GM03348 (cell line): ENCODE data around the gene CELA2B.
"Not testable (repeated sequence)": the region's sequence is repeated elsewhere in the genome, so short reads cannot be mapped to it uniquely, and the experiment has no call there.

Source experiments
- DNase-seq: peaks from one replicate; pipeline ENCODE4 v3.0.0; 2012; ENCODE audit warnings: low spot score

Gene CELA2B

DNA sequence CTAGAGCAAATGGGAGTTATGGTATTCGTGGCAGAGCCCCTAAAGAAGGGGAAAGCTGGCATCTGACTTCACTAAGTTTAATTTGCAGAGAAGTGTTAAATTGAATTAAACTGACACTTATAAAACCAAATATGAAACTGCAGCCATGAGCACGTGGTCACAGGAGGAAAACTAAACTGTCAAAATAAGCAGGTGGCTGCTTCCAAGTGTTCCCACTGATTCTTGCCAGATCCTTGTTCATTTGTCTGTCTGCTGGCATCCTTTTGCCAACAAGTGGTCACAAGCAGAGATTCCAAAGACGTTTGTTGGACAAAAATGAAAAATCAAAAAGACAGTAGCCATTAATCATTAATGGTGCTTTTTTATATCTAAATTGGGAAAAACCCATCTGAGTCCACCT is 6.5 kb upstream of the CELA2B start:
- no peak for DNase-seq

DNA sequence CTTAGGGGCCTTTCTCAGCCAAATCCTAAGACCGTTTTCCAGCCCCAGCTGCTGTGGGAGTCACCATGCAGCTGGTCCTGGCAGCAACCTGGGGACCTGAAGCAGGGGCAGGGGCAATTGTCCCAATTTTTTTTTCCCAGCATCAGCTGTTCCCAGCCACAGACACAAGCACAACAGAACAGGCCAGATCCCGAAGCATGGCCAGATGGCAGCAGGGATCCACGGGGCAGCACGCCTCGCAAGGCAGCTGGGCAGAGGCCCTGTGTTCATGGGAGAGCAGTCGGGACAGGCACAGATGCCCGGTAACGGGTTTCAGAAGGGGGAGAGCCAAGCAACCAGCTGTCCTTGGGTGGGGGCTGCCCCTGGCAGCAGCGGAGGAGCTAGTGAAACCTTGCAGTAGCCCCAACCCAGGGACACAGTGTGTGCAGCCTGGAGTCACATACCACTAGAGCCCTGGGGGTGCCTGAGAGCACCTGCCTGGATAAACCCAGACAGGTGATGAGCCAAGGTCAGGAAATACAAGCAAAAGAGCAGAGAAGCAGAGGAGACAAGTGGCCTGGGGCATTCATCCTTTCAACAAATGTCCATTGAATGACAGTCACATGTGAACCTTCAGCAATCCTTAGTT is 6.0 kb upstream of the CELA2B start:
- not testable (repeated sequence) for DNase-seq

DNA sequence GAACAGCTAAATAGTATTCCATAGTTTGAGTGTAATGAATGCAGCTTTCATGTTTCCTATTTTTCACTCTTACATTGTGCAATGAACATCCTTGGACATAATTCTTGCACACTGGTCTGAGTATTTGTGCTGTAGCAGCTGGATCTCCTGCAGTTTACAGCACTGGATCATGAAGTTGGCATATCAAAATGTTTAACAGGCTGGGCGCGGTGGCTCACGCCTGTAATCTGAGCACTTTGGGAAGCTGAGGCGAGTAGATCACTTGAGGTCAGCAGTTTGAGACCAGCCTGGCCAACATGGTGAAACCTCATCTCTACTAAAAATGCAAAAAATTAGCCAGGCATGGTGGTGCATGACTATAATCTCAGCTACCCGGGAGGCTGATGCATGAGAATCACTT is 4.8 kb upstream of the CELA2B start:
- not testable (repeated sequence) for DNase-seq

DNA sequence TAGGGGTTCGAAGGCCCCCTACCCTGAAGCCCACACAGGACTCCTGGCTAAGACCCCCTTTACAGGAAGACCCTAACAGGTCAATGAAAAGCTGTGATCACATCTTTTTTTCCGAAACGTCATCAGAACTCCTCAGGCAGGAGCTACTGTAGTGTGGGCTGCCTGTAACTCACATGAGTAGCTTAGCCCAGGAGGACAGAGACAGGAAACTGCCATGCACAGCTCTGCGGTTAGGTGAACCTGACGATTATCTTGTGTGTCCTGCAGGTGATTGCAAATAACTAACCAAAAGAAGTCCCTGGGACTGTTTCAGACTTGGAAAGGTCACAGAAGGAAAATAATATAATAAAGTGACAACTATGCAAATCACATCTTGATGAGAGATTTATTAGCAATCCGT is 4.2 kb upstream of the CELA2B start:
- not testable (repeated sequence) for DNase-seq

DNA sequence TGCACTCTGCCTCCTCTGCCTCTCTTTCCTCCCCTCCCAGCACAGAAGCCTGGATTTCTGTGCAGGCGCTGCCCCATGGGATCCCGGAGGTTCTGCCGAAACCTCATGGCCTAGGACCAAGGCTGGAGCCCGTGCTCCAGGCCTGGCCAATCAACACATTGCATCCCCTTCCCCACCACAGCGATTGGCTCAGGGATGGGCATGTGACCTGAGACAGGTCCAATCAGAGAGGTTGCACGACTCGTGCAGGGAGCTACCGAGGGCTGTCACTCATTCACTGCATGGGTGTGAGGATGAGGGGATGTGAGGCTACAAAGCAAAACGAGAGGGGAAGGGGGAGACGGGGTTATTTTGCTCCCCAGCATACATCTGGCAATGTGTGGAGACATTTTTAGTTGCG is 3.3 kb upstream of the CELA2B start:
- DNase-seq = no peak

DNA sequence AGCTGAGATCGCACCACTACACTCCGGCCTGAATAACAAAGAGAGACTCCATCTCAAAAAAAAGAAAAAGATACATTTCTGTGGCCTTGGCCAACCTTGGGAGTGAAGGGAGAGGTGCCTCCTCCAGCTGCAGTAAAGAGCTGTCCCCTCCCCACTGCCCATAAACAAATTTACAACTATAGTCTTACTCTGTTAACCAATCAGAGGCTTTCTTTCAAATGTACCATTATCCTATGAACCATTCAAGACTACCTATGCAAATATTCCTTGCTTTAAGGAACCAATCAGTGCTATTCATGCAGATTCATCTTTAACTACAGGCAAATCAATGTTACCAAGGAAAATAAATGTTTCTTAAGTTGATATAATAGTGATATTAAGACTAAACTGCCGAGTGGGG is 1.0 kb downstream of the CELA2B start:
- no peak for DNase-seq

DNA sequence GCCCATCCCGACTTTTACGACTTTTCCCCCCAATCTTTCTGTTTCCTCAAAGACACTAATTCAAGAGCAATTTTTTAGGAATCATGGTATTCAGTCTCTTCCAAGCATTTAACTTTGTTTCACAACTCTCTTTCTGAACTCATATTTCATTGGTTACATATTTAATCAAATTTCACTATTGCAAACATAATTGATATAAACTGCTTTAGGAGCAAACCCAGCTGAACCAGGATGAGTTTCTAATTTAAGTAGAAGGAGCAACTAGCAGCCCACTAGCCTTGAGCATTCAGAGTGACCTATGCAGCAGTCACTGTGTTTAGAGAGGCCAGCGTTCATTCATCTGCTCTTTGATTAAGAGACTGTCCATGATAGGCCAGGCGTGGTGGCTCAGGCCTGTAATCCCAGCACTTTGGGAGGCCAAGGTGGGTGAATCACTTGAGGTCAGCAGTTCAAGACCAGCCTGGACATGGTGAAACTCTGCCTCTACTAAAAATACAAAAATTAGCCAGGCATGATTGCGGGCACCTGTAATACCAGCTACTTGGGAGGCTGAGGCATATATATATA is 1.8 kb downstream of the CELA2B start:
- no peak for DNase-seq

DNA sequence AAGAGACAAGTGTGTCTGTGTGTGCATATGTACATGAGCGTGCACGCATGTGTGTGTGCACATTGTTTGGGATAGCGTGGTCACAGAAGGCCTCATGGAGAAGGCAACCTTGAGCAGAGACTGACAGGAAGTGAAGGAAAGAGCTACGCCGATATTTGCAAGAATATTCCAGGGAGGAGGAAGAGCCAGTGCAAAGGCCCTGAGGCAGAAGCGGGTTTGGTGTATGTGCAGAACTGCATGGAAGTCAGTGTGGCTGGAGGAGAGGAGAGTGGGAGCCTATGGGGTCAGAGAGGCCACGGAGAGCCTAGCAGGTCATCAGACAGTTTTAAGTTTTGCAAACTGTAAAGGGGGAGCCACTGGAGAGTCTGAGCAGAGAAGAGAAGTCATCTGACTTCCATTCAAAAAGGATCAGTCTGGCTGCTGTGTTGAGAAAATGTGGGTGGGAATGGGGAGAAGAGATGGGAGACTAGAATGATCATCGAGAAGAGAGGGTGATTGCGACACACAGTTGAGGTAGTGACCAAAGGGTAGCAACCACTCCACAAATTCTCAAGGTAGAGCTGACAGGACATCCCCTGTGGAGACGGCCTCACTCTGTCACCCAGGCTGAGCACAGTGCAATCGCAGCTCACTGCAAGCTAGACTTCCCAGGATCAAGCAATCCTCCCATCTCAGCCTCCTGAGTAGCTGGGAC is 3.9 kb downstream of the CELA2B start:
- no peak for DNase-seq

DNA sequence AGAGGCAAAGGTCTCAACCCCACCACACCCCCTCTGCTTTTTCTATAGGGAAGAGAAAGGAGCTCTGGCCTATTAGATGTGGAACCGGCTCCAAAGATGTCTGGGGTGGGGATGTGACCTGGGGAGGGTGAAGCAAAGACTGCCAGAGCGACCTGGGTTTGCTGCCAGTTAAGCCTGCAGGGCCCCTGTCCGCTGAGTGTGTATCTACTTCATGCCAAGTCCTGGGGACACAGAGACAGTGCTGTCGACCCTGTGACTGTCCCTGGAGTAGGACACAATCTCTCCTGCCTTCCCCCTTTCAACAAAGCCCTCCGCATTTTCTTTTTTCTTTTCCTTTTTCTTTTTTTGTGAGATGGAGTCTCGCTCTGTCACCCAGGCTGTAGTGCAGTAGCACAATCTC is 6.6 kb downstream of the CELA2B start:
- not testable (repeated sequence) for DNase-seq

DNA sequence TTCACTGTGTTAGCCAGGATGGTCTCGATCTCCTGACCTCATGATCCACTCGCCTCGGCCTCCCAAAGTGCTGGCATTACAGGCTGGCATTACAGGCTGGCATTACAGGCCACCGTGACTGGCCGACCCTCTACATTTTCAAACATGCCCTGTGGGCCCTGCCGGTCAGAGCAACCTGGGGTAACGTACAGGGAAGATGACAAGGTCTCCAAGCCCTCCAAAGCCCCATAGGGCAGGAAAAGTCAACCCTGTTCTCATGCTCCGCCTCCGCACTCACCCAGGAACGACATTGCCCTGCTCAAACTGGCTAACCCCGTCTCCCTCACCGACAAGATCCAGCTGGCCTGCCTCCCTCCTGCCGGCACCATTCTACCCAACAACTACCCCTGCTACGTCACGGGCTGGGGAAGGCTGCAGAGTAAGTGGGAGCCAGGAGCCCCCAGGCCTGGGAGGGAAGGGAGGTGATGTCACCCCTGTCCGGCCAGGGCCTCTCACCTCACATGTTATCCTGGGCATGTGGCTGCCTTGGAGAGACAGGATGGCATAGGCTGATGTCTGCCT is 7.2 kb downstream of the CELA2B start:
- DNase-seq = not testable (repeated sequence)

DNA sequence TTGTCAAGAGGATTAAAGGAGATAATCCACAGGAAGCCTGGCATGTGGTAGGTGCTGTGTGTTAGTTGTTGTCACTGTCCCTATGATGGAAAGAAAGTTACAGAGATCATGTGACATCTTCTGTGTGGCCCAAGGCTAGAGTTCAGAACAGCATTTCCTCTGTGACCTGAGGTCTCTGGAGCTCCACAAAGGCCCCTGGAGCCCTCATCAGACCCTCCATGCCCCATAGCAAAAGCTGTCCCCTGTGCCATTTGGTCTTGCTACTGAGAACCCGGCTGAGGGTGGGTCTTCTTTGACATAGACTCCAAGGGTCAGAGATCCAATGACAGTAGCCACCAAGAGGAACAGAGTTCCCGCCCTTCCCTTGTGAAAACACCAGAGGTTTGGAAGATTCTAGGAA is 8.1 kb downstream of the CELA2B start:
- no peak for DNase-seq

DNA sequence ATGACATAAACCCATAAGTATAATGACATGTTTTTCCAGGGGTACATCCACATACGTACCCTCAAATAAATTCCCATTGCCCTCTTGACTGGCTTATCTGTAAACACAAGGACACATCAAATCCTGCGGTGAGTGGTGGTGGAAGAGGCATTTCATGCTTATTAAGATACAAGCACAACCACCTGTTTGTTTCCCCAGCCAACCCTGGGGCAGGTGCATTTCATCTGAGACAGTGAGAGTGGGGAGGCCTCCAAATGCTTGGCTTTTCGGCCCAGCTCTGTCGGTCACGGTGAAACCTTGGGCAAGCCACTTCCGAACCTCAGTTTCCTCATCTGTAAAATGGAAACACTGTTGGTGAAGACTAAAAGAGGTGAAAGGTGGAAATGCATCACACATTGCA is 8.5 kb downstream of the CELA2B start:
- DNase-seq = not testable (repeated sequence)

DNA sequence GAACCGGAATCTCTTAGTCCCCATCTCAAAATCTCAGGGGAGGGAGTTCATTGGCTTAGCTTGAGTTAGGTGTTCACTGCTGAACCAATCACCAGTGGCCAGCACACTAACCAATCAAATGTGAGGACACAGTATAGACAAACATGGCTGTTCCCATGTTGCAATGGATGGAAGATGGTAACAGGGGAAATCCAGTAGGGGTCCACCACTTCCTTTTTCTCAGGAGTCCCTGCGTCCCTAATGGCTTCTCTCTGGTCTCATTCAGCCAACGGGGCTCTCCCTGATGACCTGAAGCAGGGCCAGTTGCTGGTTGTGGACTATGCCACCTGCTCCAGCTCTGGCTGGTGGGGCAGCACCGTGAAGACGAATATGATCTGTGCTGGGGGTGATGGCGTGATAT is 9.7 kb downstream of the CELA2B start:
- no peak for DNase-seq

DNA sequence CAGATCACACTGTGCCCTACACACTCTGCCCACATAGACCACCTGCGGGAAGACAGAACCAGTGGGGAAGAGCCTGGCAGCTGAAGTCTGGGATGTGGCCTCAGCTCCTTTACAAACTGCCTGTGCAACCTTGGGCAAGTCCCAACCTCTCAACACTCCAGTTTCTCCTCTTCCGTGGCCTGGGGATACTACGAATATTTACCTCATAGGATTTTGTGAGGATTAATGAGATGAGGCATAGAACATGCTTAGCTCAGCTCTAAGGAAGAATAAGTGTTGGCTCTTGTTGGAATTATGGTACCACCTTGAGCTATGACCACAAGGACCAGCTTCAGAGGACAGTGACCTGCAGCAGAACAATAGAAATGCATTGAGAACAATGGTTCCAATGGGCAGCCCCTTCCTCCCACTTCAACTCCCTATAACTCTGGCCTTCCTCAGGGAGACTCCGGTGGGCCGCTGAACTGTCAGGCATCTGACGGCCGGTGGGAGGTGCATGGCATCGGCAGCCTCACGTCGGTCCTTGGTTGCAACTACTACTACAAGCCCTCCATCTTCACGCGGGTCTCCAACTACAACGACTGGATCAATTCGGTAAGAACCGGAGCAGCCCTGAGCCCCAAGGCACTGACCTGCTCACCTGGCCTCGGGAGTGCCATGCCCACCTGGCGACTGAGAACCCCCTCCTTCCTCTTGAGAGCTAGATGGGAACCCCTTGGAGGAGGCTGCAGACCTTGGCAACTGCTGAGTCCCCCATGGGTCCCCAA is 11.1 kb downstream of the CELA2B start:
- DNase-seq = not testable (repeated sequence)

DNA sequence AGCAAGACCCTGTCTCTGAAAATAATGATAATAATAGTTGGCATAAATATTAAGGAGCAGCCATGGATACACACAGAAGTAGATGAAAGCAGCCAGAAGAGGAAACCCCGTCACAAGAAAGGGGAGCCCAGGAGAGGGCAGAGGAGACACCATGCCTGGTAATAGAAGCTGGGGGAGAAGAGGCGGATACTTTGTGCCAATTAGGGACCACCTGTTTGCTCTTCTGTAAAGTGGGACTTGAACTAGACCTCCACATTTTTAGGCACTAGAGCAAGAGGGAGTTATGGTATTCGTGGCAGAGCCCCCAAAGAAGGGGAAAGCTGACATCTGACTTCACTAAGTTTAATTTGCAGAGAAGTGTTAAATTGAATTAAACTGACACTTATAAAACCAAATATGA is 12.5 kb downstream of the CELA2B start:
- no peak for DNase-seq

DNA sequence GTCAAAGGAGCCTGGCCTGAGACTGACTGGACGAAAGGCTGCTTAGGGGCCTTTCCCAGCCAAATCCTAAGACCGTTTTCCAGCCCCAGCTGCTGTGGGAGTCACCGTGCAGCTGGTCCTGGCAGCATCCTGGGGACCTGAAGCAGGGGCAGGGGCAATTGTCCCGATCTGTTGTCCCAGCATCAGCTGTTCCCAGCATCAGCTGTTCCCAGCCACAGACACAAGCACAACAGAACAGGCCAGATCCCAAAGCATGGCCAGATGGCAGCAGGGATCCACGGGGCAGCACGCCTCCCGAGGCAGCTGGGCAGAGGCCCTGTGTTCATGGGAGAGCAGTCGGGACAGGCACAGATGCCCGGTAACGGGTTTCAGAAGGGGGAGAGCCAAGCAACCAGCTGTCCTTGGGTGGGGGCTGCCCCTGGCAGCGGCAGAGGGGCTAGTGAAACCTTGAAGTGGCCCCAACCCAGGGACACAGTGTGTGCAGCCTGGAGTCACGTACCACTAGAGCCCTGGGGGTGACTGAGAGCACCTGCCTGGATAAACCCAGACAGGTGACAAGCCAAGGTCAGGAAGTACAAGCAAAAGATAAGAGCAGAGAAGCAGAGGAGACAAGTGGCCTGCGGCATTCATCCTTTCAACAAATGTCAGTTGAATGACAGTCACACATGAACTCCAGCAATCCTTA is 13.3 kb downstream of the CELA2B start:
- DNase-seq = no peak

DNA sequence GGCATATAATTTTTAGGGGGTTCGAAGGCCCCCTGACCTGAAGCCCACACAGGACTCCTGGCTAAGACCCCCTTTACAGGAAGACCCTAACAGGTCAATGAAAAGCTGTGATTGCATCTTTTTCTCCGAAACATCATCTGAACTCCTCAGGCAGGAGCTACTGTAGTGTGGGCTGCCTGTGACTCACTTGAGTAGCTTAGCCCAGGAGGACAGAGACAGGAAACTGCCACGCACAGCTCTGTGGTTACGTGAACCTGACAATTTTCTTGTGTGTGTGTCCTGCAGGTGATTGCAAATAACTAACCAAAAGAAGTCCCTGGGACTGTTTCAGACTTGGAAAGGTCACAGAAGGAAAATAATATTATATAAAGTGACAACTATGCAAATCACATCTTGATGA is 15.1 kb downstream of the CELA2B start:
- not testable (repeated sequence) for DNase-seq

DNA sequence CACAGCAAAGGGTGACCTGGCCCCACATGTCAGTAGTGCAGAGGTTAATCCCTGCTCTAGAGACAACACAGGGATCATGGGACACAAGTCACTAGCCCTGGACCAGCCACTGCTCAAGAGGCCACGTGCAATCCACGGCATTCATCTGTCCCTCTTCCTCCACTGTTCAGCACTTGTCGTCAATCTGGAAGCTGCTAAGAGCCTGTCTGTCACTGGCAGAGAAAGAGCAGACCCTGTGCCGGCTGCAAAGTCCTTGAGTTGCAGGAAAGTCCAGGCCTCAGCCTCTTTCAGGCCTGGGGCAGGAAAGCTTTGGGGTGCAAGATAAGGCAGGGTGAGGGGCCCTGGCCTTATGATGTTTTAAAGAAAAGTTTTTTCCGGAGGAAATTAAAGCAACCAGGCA is 16.7 kb downstream of the CELA2B start:
- no peak for DNase-seq

DNA sequence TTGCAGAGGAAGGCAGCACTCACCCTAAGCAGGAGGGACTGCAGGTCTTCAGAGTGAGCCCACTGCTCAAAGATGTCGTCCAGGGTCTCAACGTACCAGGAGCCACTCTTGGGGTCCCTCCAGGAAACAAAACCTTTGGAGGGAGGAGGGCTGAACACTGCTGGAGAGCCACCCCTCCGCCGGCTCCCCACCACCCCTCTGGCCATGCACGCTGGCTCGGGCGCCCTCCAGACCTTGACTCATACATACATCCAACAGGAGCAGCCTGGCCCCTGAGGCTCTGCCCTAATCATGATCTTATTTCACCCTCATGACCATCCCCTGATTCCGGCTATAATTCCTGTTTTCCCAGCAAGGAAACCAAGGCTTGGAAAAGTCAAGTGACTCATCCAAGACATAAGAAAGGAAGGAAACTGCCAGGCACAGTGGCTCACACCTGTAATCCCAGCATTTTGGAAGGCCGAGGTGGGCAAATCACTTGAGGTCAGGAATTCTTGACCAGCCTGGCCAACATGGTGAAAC is 18.0 kb downstream of the CELA2B start:
- DNase-seq = no peak

DNA sequence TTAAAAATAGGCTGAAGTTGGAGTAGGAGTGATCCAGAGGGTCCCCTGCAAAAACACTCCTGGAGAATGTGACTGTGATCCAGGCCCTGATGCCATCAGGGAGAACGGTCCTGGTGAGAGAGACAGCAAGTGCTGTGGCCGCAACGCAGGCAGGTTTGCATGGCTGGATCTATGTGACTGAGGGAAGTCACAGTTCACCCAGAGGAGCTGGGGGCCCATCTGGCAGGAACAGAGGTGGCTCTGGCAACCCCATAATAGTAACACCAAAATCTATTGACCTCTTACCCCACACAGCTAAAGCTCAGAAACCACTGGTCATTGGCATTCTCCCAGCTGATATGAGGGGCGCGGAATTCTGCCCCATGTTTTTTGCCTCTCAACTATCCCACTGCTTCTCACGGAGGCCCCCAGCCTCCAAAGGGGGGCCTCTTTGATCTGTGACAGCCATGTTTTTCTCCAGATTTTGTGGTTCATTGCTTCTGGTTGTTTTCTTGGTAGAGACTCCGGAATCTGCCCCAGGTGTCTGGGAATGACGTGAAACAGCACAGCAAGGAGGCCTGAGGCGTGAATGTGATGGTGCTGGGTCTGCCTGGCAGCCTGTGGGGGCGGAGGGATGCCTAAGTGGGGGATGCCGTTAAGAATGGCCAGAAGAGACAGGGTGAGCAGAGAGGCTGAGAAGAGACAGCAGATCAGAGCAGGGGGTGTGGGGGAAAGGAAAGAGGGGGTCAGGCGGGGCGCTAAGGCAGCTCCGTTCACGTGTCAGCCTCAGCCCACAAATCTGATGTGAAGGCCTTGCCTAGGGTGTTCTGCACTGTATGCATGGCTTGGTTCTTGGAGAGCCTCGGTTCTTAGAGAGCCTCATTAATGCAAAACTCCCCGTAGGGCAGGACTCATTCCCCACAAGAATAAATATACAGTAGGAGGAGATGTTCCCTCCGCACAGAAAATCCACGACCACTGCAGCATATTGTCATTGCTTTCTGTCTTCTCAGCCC is 24.6 kb downstream of the CELA2B start:
- no peak for DNase-seq
